ENCODE data around the gene MMP14.
"Not testable (repeated sequence)": the region's sequence is repeated elsewhere in the genome, so short reads cannot be mapped to it uniquely, and the experiment has no call there.

Gene MMP14

DNA sequence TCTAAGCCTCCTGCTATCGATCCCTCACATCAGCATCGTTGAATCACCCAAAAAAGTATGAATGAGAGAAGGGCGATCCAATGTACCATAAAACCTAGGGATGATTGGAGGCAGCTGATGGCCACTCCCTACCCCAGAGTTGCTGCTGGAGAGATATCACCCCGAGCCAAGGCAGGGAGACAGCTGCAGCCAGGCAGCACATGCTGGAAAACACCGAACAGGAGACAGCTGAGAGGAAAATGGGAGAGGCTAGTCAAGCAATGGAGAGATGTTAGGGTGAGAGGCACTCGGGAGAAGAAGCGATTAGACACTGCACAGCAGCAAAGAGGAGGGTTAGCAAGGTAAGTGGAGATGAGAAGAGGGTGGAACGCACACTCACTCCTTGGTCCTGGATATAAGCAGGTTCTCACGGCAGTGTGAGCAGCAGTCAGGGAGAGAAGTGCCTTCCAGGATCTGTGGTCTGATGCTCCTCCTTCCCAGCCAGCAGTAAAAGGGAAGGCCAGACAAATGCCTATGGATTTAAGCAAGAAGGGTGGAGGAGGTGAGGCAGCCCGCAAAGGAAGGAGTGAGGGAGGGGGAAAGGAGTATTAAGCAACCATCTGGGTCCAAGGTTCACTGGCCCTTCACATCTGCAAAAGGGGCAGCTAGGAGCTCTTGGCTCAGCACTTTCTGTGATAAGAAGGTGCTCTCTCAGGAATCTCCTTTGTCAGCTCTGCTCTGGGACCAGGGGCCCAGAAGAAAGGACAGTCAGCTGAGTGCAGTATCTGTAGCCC is 21.3 kb upstream of the MMP14 start, which contains the start of gene SLC7A7:
Gene SLC7A7 (minus strand): TSS at position 495 of the 773 bp plus-strand sequence. CDS start 2,037 bp downstream, outside the sequence.
- DNase-seq (ENCODE audit: low spot score), result no peak

- DNase-seq (ENCODE audit: low spot score), result no peak
These were observed 17.0 kb upstream of the MMP14 start for GRCh38 chr14:22819151-22819988.

DNA sequence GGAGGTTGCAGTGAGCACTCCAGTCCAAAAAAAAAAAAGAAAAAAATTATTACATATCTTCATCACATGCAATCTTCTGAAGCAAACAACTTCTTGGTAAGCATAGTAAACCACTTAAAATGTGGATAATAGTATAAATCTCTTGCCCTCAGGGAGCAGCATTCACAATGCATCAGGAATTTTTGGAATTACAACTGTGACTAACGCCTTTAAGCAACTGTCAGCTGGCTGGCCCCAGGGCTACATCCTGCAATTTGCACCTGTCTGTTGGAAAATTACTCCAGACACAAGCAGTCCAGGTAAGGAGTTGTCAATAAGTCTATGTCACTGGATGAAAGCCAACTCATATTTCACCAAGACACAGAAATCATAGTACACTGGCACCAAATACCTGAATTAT is 15.7 kb upstream of the MMP14 start:
- no peak for DNase-seq (ENCODE audit: low spot score)

DNA sequence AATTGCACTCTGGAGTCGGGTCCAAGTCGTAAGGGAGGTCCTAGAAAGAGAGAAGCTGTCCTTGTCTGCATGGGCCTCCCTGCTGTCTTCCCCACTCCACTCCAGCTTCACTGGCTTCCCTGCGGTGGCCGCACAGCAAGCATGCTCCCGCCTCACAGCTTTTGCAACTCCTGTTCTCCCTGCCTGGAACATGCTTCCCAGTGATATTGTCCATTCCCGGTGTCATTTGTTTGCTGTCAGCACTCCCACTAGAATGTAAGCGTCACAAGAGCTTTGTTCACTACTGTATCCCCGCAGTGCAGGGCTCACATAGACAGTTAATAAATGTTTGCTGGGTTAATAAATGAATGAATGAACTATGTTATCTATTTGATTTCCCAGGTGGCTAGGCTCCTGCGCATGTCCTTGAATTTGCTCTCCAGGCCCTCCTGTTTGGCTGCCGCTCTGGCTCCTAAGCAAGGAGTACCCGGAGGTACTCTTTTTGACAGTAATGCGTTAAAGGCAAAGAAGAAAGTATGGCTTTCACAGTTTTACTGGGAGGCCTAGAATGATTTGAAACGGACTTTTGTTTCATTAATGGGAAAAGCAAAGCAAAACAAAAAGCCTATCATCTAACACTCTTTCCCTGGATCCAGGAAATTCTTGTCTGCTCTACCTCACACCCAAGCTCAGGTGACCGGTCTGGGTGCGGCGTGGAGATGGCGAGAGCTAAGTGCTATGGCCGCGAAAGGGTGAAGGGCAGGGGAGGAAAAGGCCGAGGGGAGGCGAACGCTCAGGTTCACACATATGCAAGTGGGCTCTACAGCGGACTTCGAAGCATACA is 15.0 kb upstream of the MMP14 start:
- DNase-seq (ENCODE audit: low spot score), result no peak

DNA sequence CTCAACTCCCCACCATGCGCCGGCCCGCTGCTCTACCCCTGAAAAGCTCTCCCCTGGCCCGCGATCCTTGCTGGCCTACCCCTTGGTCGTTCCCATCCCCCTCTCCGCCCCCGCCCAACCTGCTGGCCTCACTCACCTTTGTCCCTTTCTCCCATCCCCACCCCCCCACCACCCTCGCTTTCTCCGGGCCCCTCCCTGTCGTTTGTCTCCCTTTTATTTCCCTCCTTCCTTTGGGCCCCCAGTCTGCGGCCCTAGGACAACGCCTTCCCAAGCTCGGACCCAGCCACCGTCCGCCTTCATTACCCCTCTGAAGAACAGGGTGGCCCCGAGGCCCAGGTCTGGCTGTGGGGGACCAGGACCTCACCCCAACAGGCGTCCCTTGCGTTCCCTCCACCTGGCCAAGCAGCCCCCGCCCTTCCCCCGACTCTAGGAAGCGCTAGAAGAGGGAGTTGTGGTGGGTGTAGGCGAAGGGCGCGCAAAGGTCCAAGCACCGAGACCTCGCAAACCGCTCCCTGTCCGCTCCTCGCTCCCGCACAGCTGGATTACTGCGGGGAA is 14.3 kb upstream of the MMP14 start:
- peak; percentile 77 for DNase-seq (ENCODE audit: low spot score)

DNA sequence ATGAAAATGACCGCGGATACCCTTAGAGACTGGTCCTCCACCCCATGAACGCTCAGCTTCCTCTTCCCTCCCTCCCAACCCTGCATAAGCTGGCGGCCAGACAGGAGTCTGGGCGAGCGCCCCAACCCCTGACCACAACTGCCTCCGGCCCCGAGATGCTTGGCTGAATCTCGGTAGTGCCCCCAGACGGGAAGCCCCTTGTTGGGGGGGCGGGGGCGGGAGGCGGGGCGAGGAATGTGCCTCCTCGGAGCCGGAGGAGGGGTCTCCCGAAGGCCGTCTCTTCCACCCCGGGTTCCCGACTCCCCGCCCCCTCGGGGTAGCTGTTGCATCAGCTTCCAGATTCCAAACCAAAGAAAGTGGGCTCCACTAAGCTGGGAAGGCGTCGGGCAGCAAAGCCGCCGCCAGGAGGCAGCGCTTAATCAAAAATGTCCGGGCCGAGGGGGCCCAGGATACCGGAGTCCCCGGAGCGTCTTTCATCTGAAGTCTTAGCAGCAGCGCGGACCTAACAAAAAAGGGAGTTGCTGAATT is 13.8 kb upstream of the MMP14 start:
- DNase-seq (ENCODE audit: low spot score), result peak; percentile 86

DNA sequence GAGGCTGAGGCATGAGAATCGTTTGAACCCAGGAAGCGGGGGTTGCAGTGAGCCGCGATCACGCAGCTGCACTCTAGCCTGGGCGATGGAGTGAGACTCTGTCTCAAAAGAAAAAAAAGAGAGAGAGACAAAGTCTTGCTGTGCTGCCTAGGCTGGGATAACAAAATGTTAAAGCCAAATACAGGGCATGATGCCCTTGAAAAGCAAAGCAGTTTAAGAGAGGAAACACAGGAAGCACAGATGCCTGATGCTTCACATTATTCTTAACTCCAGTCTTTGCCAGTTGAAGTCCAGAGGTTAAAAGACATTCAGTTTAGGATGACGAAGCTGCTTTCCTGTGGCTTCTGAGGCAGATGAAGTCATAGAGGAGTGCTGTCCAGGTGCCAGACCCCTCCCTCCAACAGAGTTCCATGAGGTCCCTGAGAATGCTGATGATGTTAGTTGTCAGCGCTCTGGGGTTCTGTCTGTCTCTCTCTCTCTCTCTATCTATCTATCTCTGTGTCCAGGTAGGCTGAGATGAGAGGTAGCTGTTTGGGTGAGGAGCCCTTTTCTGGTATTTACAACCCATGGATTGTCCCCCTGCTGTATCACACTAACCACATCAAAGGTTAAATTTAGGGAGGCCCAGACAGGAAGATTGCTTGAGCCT is 11.6 kb upstream of the MMP14 start:
- no peak for DNase-seq (ENCODE audit: low spot score)

DNA sequence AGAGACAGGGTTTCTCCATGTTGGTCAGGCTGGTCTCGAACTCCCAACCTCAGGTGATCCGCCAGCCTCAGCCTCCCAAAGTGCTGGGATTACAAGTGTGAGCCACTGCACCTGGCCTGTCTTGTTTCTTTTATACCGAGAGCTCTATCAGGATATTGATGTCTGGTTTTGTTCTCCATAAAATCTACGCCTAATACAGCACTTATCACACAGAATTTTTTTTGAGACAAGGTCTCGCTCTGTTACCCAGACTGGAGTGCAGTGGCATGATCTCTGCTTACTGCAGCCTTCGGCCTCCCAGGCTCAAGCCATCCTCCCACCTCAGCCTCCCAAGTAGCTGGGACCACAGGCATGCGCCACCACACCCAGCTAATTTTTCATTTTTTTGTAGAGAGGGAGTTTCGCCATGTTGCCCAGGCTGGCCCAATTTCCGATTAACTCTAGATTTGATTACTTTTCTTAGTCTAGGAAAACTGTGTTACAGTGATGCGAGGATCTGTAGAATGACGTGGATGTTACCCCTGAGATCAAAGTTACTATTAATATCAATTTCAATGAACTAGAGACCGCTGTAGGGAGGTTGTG is 7.2 kb upstream of the MMP14 start:
- not testable (repeated sequence) for DNase-seq (ENCODE audit: low spot score)

GRCh38 chr14:22829661-22830442 is 6.5 kb upstream of the MMP14 start, which contains the start of gene MRPL52:
TSS of gene MRPL52 (plus strand) at chr14:22829887. CDS start at chr14:22829913, 26 bp downstream.
- peak; percentile 84 for DNase-seq (ENCODE audit: low spot score)

- no peak for DNase-seq (ENCODE audit: low spot score)
These were observed 5.9 kb upstream of the MMP14 start for GRCh38 chr14:22830443-22831010.

GRCh38 chr14:22835505-22835904 is 880 bp upstream of the MMP14 start:
- no peak for DNase-seq (ENCODE audit: low spot score)

DNA sequence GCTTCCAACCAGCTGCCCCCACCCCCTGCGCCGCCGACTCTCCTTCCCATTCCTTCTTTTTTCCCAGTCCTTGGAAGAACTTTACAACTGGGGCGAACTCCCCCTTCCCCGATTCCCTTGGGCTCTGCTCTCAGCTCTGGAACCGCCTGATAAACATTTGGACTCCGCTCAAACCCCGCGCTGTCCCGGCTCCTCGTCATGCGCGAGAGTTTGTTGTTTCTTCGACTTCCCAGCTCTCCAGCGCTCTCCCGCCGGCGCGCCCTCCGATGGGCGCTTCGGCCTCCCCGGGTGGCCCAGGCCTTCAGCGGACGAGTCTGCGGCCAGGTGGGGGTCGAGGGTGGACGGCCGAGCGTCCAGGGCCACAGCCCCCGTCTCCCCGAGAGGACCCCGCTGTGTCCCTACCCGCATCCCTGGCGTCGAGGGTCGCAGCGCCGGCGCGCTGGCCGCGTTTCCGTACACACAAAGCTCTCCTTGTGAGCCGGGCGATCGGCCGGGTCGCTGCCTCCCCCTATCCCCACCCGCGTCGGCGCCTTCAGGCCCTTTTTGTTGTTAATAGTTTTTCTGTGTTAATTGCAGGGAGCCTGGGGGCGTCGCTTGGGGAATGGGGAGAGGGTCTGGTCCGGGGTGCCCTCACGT is 847 bp downstream of the MMP14 start:
- DNase-seq (ENCODE audit: low spot score), result no peak

DNA sequence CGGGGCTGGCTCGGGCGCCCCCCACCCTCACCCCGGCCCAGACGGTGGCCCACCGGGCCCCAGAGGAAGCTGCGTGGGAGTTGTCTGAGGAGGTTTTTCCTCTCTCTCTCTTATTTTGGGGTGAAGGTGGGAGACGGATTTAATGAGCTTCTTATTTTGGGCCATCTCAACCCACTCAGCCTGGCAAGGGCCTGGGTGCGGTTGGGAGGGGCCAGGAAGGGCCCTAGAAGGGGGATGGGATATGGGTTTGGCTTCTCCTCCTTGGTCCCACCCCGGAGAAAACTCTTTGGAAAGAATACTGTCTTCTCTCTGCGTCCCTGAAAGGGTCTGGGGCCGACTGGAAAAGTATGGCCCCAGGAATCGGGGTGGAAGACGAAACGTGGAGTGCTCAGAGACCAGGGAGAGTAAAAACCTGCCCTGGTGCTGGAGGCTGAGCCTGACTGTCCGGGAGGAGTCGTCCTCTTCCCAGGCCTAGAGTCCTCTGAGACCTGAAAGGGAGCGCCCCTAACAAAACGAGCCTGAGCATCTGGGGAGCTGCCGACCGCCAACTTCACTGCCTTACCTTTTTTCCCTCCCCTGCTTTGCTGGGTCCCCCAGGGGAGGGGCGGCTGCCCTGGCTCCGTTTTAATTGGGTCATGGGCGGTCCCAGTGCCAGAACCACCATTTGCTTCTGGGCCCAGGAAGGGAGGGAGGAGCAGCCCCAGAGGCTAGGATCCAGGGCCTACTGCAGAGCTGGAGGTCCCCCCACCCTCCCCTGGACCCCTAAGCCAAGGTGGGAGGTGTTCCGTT is 1.6 kb downstream of the MMP14 start:
- DNase-seq (ENCODE audit: low spot score), result no peak

- no peak for DNase-seq (ENCODE audit: low spot score)
These were observed 2.3 kb downstream of the MMP14 start for GRCh38 chr14:22838631-22839041.

- no peak for DNase-seq (ENCODE audit: low spot score)
These were observed 2.9 kb downstream of the MMP14 start for GRCh38 chr14:22839159-22839779.

DNA sequence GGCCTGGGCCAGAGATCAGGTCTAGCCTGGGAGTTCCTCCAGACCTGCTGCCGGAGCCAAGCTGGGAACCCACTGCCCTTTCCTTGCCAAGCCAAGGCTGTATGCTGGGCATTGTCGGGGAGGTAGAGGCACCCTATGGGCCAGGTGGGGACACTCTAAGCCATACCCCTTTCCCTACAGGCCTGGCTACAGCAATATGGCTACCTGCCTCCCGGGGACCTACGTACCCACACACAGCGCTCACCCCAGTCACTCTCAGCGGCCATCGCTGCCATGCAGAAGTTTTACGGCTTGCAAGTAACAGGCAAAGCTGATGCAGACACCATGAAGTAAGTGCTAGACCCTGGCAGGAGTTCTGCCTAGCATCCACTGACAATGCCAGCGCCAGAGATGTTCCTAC is 4.9 kb downstream of the MMP14 start:
- DNase-seq (ENCODE audit: low spot score), result no peak

DNA sequence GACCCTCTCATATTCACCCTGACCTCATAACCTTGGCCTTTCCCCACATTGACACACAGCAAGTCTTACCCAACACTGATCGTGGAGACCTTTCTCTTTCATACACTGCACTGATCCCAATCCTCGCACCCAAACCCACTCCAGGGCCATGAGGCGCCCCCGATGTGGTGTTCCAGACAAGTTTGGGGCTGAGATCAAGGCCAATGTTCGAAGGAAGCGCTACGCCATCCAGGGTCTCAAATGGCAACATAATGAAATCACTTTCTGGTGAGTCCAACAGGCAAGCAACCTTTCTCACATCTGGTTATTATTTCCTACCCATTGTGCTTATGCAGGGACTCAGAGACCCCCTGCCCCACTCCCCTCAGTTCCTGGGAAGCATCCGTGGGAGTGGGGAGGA is 5.4 kb downstream of the MMP14 start:
- no peak for DNase-seq (ENCODE audit: low spot score)

Measured in iPS-NIHi11 (cell line).